NOMO-1 treated with DMSO at 0.1 percent for 48 hours (cell line): ENCODE measurements around the gene NID2.

Experiments used
- DNase-seq: peaks from one replicate; lab custom pipeline; 2025; ENCODE audit not compliant: unreplicated experiment; lab: John Stamatoyannopoulos, UW

Gene NID2

GRCh38 chr14:52080158-52080800 lies 11.4 kb upstream of the NID2 start:
- no peak for DNase-seq

GRCh38 chr14:52079239-52079959 lies 10.5 kb upstream of the NID2 start:
- no peak for DNase-seq

GRCh38 chr14:52078721-52079120 lies 9.9 kb upstream of the NID2 start:
- DNase-seq: no peak

GRCh38 chr14:52078095-52078531 lies 9.3 kb upstream of the NID2 start:
- no peak for DNase-seq

GRCh38 chr14:52077256-52077979 lies 8.6 kb upstream of the NID2 start:
- DNase-seq: no peak

GRCh38 chr14:52076334-52076733 lies 7.5 kb upstream of the NID2 start:
- no peak for DNase-seq

GRCh38 chr14:52075371-52075770 lies 6.5 kb upstream of the NID2 start:
- no peak for DNase-seq

- no peak for DNase-seq
Measured at GRCh38 chr14:52073251-52073650, 4.4 kb upstream of the NID2 start.

GRCh38 chr14:52072266-52072780 lies 3.5 kb upstream of the NID2 start:
- DNase-seq: no peak

GRCh38 chr14:52071675-52072074 lies 2.8 kb upstream of the NID2 start:
- no peak for DNase-seq

- DNase-seq: no peak
Measured at GRCh38 chr14:52070051-52070431, 1.2 kb upstream of the NID2 start.

- DNase-seq: no peak
Measured at GRCh38 chr14:52069307-52070050, 620 bp upstream of the NID2 start.

GRCh38 chr14:52067873-52068614 lies 815 bp downstream of the NID2 start:
- no peak for DNase-seq

GRCh38 chr14:52064174-52064573 lies 4.7 kb downstream of the NID2 start:
- no peak for DNase-seq

GRCh38 chr14:52063052-52063462 lies 5.8 kb downstream of the NID2 start:
- DNase-seq: no peak

GRCh38 chr14:52061890-52062289 lies 7.0 kb downstream of the NID2 start:
- no peak for DNase-seq

- DNase-seq: no peak
Measured at GRCh38 chr14:52061390-52061789, 7.5 kb downstream of the NID2 start.

- DNase-seq: no peak
Measured at GRCh38 chr14:52060080-52060479, 8.8 kb downstream of the NID2 start.

- DNase-seq: no peak
Measured at GRCh38 chr14:52059649-52060048, 9.2 kb downstream of the NID2 start.

- no peak for DNase-seq
Measured at GRCh38 chr14:52058341-52058740, 10.5 kb downstream of the NID2 start.
